Smooth muscle cell (in vitro differentiated cells): ENCODE results near the gene MRC2. TPM values are rescaled to one million over a fixed set of nuclear protein-coding genes. Genes with fewer than 3 reads are reported as not detected.
A peak's percentile ranks its signal among the peaks of the same experiment; 100 is the strongest.

Experiments used
- DNase-seq: peaks from one replicate; lab custom pipeline; 2025; ENCODE audit not compliant: unreplicated experiment; lab: John Stamatoyannopoulos, UW
- H2AFZ ChIP-seq: fragments of 200-600 bp; sonication (generic); 2 replicates; pipeline ENCODE4 v1.6.0; 2016; ENCODE audit warnings: antibody characterized with exemption, low read depth, mild to moderate bottlenecking
- H3F3A ChIP-seq: fragments of 200-600 bp; sonication (generic); 2 replicates; pipeline ENCODE4 v1.6.0; 2017; ENCODE audit warnings: antibody characterized with exemption, low read depth
- H3K27ac ChIP-seq: fragments of 200-600 bp; sonication (generic); 2 replicates; pipeline ENCODE4 v1.5.1; 2016; ENCODE audit warnings: low read depth, mild to moderate bottlenecking
- H3K27me3 ChIP-seq: fragments of 200-600 bp; sonication (generic); 2 replicates; pipeline ENCODE4 v1.6.1; 2016; ENCODE audit warnings: low read depth, mild to moderate bottlenecking
- H3K36me3 ChIP-seq: fragments of 200-600 bp; sonication (generic); 2 replicates; pipeline ENCODE4 v1.5.1; 2016; ENCODE audit warnings: low read depth
- H3K4me1 ChIP-seq: fragments of 200-600 bp; sonication (generic); 2 replicates; pipeline ENCODE4 v1.5.1; 2016; ENCODE audit warnings: low read depth
- H3K4me2 ChIP-seq: fragments of 200-600 bp; sonication (generic); 2 replicates; pipeline ENCODE4 v1.6.0; 2016; ENCODE audit warnings: mild to moderate bottlenecking
- H3K4me3 ChIP-seq: fragments of 200-600 bp; sonication (generic); 2 replicates; pipeline ENCODE4 v1.5.1; 2016; ENCODE audit warnings: mild to moderate bottlenecking
- H3K79me2 ChIP-seq: fragments of 200-600 bp; sonication (generic); 2 replicates; pipeline ENCODE4 v1.6.0; 2016; ENCODE audit warnings: low read depth, mild to moderate bottlenecking
- H3K9ac ChIP-seq: fragments of 200-600 bp; sonication (generic); 2 replicates; pipeline ENCODE4 v1.6.0; 2016; ENCODE audit warnings: low read depth
- H3K9me3 ChIP-seq: fragments of 200-600 bp; sonication (generic); replicated peaks from 2 replicates; pipeline ENCODE4 v1.5.1; 2016; ENCODE audit warnings: low read depth
- H4K20me1 ChIP-seq: fragments of 200-600 bp; sonication (generic); 2 replicates; pipeline ENCODE4 v1.6.0; 2016; ENCODE audit warnings: low read depth
- WGBS: methylation state at CpG from one replicate; pipeline ENCODE4 v1.1.7; 2016; ENCODE audit warnings: low lambda C conversion rate; 5-methylcytosine and 5-hydroxymethylcytosine counted together
- polyA plus RNA-seq: library from polyadenylated mRNA; unstranded; fragments of >200 nt; fragmentation: Nextera tagmentation; extraction: Ambion mirVana; gene quantifications from 2 replicates; pipeline ENCODE4 v1.2.1, GENCODE V29; 2016
- total RNA-seq: library from RNA; depleted of rRNA; stranded (reverse); fragments of >200 nt; gene quantifications from 2 replicates; pipeline ENCODE4 v1.2.3, GENCODE V29; 2014
- TF ChIP-seq, protein P1 (sequence below): fragments of 200-600 bp; sonication (generic); IDR thresholded peaks from 2 replicates; pipeline ENCODE4 v1.5.1; 2017; ENCODE audit warnings: borderline replicate concordance, mild to moderate bottlenecking, antibody characterized with exemption; ENCODE audit not compliant: insufficient read depth, poor library complexity, severe bottlenecking

MRC2 gene, protein sequence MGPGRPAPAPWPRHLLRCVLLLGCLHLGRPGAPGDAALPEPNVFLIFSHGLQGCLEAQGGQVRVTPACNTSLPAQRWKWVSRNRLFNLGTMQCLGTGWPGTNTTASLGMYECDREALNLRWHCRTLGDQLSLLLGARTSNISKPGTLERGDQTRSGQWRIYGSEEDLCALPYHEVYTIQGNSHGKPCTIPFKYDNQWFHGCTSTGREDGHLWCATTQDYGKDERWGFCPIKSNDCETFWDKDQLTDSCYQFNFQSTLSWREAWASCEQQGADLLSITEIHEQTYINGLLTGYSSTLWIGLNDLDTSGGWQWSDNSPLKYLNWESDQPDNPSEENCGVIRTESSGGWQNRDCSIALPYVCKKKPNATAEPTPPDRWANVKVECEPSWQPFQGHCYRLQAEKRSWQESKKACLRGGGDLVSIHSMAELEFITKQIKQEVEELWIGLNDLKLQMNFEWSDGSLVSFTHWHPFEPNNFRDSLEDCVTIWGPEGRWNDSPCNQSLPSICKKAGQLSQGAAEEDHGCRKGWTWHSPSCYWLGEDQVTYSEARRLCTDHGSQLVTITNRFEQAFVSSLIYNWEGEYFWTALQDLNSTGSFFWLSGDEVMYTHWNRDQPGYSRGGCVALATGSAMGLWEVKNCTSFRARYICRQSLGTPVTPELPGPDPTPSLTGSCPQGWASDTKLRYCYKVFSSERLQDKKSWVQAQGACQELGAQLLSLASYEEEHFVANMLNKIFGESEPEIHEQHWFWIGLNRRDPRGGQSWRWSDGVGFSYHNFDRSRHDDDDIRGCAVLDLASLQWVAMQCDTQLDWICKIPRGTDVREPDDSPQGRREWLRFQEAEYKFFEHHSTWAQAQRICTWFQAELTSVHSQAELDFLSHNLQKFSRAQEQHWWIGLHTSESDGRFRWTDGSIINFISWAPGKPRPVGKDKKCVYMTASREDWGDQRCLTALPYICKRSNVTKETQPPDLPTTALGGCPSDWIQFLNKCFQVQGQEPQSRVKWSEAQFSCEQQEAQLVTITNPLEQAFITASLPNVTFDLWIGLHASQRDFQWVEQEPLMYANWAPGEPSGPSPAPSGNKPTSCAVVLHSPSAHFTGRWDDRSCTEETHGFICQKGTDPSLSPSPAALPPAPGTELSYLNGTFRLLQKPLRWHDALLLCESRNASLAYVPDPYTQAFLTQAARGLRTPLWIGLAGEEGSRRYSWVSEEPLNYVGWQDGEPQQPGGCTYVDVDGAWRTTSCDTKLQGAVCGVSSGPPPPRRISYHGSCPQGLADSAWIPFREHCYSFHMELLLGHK (N-terminal part only)
- total RNA-seq (177 and 215 TPM in 2 replicates), polyA plus RNA-seq (333 and 489 TPM in 2 replicates)

DNA sequence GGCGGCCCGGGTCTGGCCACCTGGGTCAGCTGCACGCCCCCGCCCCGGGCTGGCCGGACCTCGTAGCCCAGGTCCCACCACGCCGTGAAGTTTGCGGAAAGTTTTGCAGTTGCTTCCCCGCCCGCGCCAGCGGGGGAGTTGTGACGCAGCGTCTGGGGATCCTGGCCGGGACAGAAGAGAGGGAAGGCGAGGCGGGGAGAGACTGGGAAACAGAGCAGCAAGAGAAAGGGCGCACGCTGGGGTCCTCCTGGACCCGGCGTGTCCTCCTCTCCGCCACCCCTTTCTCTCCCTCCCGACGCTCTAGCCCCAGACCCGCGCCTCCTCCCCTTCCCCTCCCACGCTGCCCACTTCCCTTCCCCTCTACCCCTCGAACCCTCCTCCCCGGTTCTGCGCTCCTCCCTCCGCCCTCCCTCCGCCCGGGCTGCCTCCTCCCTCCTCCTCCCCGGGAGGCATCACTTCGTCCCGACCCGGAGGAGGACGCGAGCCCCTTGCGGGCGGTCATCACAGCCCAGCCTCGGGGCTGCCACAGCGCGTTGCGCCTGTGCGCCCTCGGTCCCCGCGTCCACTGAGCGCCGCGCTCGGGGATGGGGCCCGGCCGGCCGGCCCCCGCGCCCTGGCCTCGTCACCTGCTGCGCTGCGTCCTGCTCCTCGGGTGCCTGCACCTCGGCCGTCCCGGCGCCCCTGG, at the start of gene MRC2:
Gene MRC2 (plus strand): TSS at position 452 of the 685 bp plus-strand sequence. CDS start 133 bp downstream, at position 585.
- under 1% methylated on average over 37 of the region's 68 CpGs for WGBS
- TF ChIP-seq, protein P1, sequence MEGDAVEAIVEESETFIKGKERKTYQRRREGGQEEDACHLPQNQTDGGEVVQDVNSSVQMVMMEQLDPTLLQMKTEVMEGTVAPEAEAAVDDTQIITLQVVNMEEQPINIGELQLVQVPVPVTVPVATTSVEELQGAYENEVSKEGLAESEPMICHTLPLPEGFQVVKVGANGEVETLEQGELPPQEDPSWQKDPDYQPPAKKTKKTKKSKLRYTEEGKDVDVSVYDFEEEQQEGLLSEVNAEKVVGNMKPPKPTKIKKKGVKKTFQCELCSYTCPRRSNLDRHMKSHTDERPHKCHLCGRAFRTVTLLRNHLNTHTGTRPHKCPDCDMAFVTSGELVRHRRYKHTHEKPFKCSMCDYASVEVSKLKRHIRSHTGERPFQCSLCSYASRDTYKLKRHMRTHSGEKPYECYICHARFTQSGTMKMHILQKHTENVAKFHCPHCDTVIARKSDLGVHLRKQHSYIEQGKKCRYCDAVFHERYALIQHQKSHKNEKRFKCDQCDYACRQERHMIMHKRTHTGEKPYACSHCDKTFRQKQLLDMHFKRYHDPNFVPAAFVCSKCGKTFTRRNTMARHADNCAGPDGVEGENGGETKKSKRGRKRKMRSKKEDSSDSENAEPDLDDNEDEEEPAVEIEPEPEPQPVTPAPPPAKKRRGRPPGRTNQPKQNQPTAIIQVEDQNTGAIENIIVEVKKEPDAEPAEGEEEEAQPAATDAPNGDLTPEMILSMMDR = no peak
- Histone ChIP-seq H3K36me3 (no peaks in the 10 kb centered on the region), H3K27me3 (no peaks in the 10 kb centered on the region), H3K9ac (peak within 1 kb of the TSS; percentile 97), H3F3A (peaks cover 4% of the 10 kb centered on the region), H4K20me1 (peaks cover 36% of the 10 kb centered on the region), H3K79me2 (peaks cover 48% of the 10 kb centered on the region), H3K4me3 (peak within 1 kb of the TSS; percentile 85), H3K9me3 (no peaks in the 10 kb centered on the region), H2AFZ (no peak within 1 kb of the TSS), H3K4me1 (peaks cover 37% of the 10 kb centered on the region), H3K27ac (peak within 1 kb of the TSS; percentile 98), H3K4me2 (peak within 1 kb of the TSS; percentile 83)
- DNase-seq = peak; percentile 80

DNA sequence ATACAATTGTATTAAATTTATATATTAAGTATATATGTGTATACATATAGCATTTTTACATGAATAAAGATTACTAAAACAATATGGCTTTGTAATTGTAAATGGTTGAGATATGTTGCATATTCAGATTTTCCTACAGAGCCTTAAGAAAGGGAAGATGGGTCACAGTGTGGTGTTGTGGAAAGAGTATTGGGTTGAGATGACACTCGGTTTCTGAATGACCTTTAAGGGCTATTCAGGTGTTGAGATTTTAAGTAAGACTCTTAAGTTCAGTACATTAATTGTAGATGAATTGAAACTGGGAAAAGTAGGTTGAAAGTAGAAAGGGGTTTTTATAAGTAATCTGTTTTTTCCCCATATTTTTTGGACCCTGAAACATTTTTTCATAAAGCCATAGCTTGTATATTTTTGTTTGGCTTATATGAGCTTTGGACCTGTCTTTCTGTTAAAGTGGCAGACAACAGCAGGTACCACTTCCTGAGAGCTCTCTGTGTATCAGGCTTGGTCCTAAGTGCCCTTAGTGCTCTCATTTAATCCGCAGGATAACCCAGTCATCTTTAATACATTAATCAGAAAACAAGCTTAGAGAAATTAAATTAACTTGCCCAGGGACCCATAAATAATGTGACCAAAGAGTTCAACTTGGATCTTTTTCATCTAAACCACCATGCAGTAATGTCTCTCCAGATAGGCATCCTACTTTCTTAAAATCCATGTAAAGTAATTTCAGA, 48.5 kb upstream of the MRC2 start:
- Histone ChIP-seq H3K4me3 (no peak overlapping the region), H3F3A (peaks cover 4% of the 10 kb centered on the region), H4K20me1 (no peaks in the 10 kb centered on the region), H3K4me2 (no peak overlapping the region), H3K79me2 (peaks cover 4% of the 10 kb centered on the region), H3K27me3 (no peaks in the 10 kb centered on the region), H3K9ac (no peak overlapping the region), H3K36me3 (peaks cover 16% of the 10 kb centered on the region), H3K27ac (no peak overlapping the region), H3K9me3 (no peaks in the 10 kb centered on the region), H2AFZ (no peak overlapping the region), H3K4me1 (no peaks in the 10 kb centered on the region)
- TF ChIP-seq, protein P1 = no peak
- DNase-seq = no peak
- 94% methylated on average over 2 of the region's 2 CpGs for WGBS

DNA sequence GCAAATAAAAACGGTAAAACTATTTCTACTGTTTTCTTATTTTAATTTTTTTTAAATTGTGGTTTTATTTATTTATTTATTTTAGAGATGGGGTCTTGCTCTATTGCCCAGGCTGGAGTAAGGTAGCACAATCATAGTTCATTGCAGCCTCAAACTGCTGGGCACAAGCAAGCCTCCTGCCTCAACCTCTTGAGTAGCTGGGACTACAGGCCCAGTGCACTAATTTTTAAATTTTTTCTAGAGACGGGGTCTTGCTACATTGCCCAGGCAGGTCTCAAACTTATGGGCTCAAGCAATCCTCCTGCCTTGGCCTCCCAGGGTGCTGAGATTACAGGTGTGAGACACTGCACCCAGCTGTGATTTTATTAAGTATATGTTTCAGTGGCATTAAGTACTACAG, 46.5 kb upstream of the MRC2 start:
- no peak overlapping the region for H3K4me3 ChIP-seq
- H3K27me3 ChIP-seq = no peaks in the 10 kb centered on the region
- H3K79me2 ChIP-seq = peaks cover 6% of the 10 kb centered on the region
- H3K27ac ChIP-seq = no peak overlapping the region
- no peaks in the 10 kb centered on the region for H3K9me3 ChIP-seq
- no peak overlapping the region for H3K9ac ChIP-seq
- no peak for DNase-seq
- H3K4me2 ChIP-seq = no peak overlapping the region
- 98% methylated on average over 2 of the region's 2 CpGs for WGBS
- no peaks in the 10 kb centered on the region for H4K20me1 ChIP-seq
- H2AFZ ChIP-seq = no peak overlapping the region
- TF ChIP-seq, protein P1 = no peak
- no peaks in the 10 kb centered on the region for H3K4me1 ChIP-seq
- H3F3A ChIP-seq = peaks cover 4% of the 10 kb centered on the region
- H3K36me3 ChIP-seq = peaks cover 13% of the 10 kb centered on the region
